ENCODE results near the gene NEDD9.

- TF ChIP-seq CTCF (IDR thresholded peaks at IDR 0.05; ENCODE audit: low read depth, low read length, missing input control) (no peak), REST (IDR thresholded peaks at IDR 0.05) (no peak)
Observed at GRCh38 chr6:11253594-11253993, 21.1 kb upstream of the NEDD9 start.

Measured in liver (tissue), 2 donors.